Osteocyte (in vitro differentiated cells): ENCODE data around the gene DTNB. TPM values are rescaled to one million over a fixed set of nuclear protein-coding genes. Genes with fewer than 3 reads are reported as not detected.
A peak's percentile ranks its signal among the peaks of the same experiment; 100 is the strongest.

Experiments used
- DNase-seq: peaks from one replicate; pipeline ENCODE4 v3.0.0; 2021; ENCODE audit warnings: mixed read lengths; ENCODE audit not compliant: unreplicated experiment; ENCODE audit errors: extremely low spot score
- H3K27ac Mint-ChIP-seq: one replicate; pipeline ENCODE4 v1.8.0; 2021; ENCODE audit warnings: mild to moderate bottlenecking, mixed read lengths; ENCODE audit not compliant: unreplicated experiment
- H3K27me3 Mint-ChIP-seq: one replicate; pipeline ENCODE4 v1.8.0; 2021; ENCODE audit warnings: mixed read lengths; ENCODE audit not compliant: unreplicated experiment
- H3K36me3 Mint-ChIP-seq: one replicate; pipeline ENCODE4 v1.8.0; 2021; ENCODE audit warnings: mixed read lengths; ENCODE audit not compliant: unreplicated experiment
- H3K4me1 Mint-ChIP-seq: one replicate; pipeline ENCODE4 v1.8.0; 2021; ENCODE audit warnings: mixed read lengths; ENCODE audit not compliant: unreplicated experiment
- H3K4me3 Mint-ChIP-seq: one replicate; pipeline ENCODE4 v1.8.0; 2021; ENCODE audit warnings: mild to moderate bottlenecking, moderate library complexity, mixed read lengths; ENCODE audit not compliant: unreplicated experiment
- H3K9me3 Mint-ChIP-seq: one replicate; pipeline ENCODE4 v1.8.0; 2021; ENCODE audit warnings: mixed read lengths; ENCODE audit not compliant: unreplicated experiment
- total RNA-seq: library from RNA; stranded (reverse); gene quantifications from 2 replicates; pipeline ENCODE4 v1.2.1, GENCODE V29; 2021
- TF ChIP-seq, protein P1 (sequence below): fragments of 200-600 bp; sonication (generic); IDR thresholded peaks from 2 replicates; pipeline ENCODE4 v1.5.0; 2021; ENCODE audit warnings: antibody characterized with exemption, mild to moderate bottlenecking, moderate library complexity

The DTNB gene
- total RNA-seq, 1 donor from 2014 or later = 20.9 TPM

DNA sequence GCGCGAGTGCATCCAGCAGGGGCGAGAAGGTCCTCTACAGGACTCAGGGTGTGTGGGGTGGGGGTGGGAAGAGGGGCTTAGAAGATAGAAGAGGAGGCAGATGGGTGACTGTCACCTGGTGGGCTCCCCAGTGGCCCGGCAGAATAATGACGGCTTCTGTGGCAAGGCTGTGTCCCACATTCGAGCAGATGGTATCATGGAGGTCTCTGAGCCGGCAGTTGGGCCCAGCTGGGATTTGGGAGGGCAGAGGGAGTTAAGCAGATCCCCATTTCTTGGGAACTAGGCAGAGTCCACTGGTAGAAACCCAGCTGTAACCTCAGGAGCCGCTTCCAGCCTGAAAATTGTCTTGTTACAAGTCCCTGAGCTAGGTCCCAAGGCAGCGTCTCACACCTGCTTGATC lies 28.4 kb upstream of the DTNB start:
- TF ChIP-seq, protein P1, sequence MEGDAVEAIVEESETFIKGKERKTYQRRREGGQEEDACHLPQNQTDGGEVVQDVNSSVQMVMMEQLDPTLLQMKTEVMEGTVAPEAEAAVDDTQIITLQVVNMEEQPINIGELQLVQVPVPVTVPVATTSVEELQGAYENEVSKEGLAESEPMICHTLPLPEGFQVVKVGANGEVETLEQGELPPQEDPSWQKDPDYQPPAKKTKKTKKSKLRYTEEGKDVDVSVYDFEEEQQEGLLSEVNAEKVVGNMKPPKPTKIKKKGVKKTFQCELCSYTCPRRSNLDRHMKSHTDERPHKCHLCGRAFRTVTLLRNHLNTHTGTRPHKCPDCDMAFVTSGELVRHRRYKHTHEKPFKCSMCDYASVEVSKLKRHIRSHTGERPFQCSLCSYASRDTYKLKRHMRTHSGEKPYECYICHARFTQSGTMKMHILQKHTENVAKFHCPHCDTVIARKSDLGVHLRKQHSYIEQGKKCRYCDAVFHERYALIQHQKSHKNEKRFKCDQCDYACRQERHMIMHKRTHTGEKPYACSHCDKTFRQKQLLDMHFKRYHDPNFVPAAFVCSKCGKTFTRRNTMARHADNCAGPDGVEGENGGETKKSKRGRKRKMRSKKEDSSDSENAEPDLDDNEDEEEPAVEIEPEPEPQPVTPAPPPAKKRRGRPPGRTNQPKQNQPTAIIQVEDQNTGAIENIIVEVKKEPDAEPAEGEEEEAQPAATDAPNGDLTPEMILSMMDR = no peak
- Mint-ChIP-seq H3K4me1 (peaks cover 2% of the 10 kb centered on the region), H3K27ac (no peak overlapping the region), H3K36me3 (no peaks in the 10 kb centered on the region), H3K9me3 (no peaks in the 10 kb centered on the region), H3K27me3 (no peaks in the 10 kb centered on the region), H3K4me3 (no peak overlapping the region)
- no peak for DNase-seq

DNA sequence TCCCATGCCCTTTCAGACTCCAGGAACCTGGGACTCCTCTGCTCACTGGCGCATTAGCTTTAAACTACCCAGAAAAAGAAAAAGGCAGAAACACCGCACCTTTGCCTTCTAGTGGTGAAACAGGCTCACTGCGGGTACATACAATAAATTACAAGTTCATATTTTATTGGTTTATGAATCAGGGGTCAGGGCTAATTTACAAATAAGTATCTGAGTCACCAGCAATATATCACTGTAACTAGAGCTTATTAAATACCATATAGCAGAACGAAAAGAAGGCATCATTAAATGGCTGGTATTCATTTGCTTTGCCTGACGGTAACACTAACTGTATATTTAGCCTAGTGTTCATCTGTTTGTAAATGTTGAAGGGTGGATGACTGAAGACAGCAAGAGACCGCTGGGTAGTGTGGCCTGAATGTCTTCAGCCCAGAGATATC lies 26.9 kb upstream of the DTNB start:
- H3K9me3 Mint-ChIP-seq = no peaks in the 10 kb centered on the region
- H3K27ac Mint-ChIP-seq = no peak overlapping the region
- no peaks in the 10 kb centered on the region for H3K27me3 Mint-ChIP-seq
- TF ChIP-seq, protein P1 = peak; percentile 71
- DNase-seq = no peak
- H3K4me3 Mint-ChIP-seq = no peak overlapping the region
- no peaks in the 10 kb centered on the region for H3K36me3 Mint-ChIP-seq
- H3K4me1 Mint-ChIP-seq = peaks cover 2% of the 10 kb centered on the region

DNA sequence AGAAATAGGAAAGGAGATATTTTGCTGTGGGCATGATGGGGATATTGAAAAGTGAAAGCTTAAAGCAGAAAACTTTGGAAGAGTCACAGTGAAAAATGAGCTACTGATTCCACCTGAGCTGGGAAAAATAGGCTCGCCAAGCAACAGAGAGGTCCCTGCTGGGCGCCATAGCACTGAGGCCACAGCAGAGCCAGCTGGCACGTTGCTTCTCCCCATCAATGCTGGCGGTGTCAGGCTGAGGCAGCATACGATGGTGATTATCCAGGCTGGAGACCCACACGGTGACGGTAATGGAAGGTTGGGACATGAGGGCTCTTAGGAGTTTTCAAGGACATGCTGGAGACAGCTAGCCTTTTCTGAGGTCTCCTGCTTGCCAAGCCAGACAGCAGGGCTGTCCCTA lies 25.8 kb upstream of the DTNB start:
- Mint-ChIP-seq H3K27me3 (no peaks in the 10 kb centered on the region), H3K4me1 (peaks cover 2% of the 10 kb centered on the region), H3K36me3 (no peaks in the 10 kb centered on the region), H3K9me3 (no peaks in the 10 kb centered on the region), H3K27ac (no peak overlapping the region), H3K4me3 (no peak overlapping the region)
- DNase-seq = no peak
- TF ChIP-seq, protein P1 = no peak

DNA sequence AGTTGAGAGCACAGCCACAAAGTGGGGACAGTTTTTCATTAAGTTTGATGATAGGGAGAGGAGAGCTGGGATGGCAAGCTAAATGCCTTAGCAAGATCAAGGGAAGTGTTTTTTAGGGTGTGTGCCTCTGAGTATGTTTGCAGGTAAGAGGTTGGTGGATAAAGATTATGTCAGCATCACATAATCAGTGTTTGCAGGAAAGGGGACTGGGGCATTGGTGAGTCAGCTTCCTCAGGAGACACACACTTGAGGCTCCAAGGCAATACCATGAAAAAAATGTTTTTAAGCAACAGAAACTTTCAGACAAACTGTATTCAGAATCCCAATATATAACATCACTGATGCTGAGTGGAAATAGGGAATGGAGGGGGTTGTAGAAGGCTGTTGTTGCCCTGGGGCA lies 25.4 kb upstream of the DTNB start:
- Mint-ChIP-seq H3K4me1 (peaks cover 2% of the 10 kb centered on the region), H3K27me3 (no peaks in the 10 kb centered on the region)
- DNase-seq = no peak

DNA sequence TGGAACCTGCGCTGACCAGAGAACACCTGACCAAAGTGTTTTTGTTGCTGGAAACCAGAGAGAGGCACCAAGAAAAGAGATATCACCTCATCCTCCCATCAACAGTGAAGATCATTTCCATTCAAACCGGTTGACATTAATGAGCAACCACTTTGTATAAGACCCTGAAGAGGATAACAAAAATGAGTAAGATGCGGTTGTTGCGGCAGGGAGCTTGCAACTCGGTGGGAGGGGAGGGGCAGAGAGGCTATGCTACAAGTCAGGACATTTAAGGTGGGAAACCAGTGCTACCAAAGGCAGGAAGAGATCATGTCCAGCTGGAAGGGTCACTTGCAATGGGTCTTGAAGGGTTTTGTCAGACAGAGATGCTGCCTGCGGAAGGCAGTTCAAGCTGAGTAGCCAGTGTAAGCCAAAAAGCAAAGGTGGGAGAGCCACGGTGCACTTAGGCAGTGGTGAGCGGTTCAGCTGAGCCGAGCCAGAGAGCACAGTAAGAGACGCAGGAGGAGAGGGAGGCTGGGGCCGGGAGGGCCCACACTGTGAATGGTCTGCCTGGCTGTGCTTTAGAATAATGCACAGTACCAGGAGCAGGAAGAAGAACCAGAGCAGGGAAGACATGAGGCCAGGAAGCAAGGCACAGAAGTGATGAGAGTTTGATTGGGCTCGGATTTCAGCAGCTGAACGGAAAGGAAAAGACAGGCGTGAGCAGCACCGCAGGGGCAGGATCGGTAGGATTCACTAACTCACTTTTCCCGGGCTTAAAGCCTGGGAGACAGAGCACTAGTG lies 24.4 kb upstream of the DTNB start:
- Mint-ChIP-seq H3K9me3 (no peaks in the 10 kb centered on the region), H3K36me3 (no peaks in the 10 kb centered on the region), H3K27me3 (no peaks in the 10 kb centered on the region), H3K27ac (no peak overlapping the region), H3K4me1 (peaks cover 2% of the 10 kb centered on the region), H3K4me3 (no peak overlapping the region)
- TF ChIP-seq, protein P1 = no peak
- no peak for DNase-seq

More for the DNA sequence above, 25.4 kb upstream of the DTNB start:
- TF ChIP-seq, protein P1 = no peak
- H3K27ac Mint-ChIP-seq = no peak overlapping the region
- no peak overlapping the region for H3K4me3 Mint-ChIP-seq
- H3K36me3 Mint-ChIP-seq = no peaks in the 10 kb centered on the region
- no peaks in the 10 kb centered on the region for H3K9me3 Mint-ChIP-seq
